ENCODE data around the gene UQCRHL.

The UQCRHL gene

GRCh38 chr1:15771836-15772515 is 35.5 kb downstream of the UQCRHL start:
- DNase-seq (ENCODE audit: low read depth in 2 of 2) = no peak
- TF ChIP-seq, protein P1, sequence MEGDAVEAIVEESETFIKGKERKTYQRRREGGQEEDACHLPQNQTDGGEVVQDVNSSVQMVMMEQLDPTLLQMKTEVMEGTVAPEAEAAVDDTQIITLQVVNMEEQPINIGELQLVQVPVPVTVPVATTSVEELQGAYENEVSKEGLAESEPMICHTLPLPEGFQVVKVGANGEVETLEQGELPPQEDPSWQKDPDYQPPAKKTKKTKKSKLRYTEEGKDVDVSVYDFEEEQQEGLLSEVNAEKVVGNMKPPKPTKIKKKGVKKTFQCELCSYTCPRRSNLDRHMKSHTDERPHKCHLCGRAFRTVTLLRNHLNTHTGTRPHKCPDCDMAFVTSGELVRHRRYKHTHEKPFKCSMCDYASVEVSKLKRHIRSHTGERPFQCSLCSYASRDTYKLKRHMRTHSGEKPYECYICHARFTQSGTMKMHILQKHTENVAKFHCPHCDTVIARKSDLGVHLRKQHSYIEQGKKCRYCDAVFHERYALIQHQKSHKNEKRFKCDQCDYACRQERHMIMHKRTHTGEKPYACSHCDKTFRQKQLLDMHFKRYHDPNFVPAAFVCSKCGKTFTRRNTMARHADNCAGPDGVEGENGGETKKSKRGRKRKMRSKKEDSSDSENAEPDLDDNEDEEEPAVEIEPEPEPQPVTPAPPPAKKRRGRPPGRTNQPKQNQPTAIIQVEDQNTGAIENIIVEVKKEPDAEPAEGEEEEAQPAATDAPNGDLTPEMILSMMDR (IDR thresholded peaks at IDR 0.05; ENCODE audit: low read depth, low read length) = no peak
- no peak overlapping the region for H3K4me3 ChIP-seq (replicated peaks in 1 of 2; ENCODE audit: low read depth in 2 of 2, low read length in 2 of 2)

DNA sequence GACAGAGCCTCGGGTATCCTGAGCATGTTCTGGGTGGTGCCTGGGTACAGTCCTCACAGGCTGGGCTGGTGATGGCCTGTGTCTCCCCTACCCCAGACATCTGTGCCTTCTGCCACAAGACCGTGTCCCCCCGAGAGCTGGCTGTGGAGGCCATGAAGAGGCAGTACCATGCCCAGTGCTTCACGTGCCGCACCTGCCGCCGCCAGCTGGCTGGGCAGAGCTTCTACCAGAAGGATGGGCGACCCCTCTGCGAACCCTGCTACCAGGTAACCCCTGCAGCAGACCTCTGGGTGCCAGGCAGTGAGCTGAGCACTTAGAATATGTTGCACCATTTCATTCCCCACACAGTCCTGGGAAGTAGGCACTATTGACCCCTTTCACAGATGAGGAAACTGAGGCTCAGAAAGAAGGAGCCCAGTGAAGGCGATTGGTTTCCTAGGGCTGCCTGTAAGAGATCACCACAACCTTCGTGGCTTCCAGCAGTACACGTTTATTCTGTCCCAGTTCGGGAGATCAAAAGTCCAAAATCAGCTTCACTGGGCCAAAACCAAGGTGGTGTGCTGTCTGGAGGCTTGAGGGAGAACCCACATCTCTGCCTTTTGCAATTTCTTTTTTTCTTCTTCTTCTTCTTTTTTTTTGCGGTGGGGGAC is 37.0 kb downstream of the UQCRHL start:
- DNase-seq (ENCODE audit: low read depth in 2 of 2) = no peak
- TF ChIP-seq, protein P1 (IDR thresholded peaks at IDR 0.05; ENCODE audit: low read depth, low read length) = no peak
- no peak overlapping the region for H3K4me3 ChIP-seq (replicated peaks in 1 of 2; ENCODE audit: low read depth in 2 of 2, low read length in 2 of 2)

GRCh38 chr1:15768388-15768787 is 39.1 kb downstream of the UQCRHL start:
- TF ChIP-seq, protein P1 (IDR thresholded peaks at IDR 0.05; ENCODE audit: low read depth, low read length) = no peak
- H3K4me3 ChIP-seq (replicated peaks in 1 of 2; ENCODE audit: low read depth in 2 of 2, low read length in 2 of 2) = no peak overlapping the region
- DNase-seq (ENCODE audit: low read depth in 2 of 2) = no peak

DNA sequence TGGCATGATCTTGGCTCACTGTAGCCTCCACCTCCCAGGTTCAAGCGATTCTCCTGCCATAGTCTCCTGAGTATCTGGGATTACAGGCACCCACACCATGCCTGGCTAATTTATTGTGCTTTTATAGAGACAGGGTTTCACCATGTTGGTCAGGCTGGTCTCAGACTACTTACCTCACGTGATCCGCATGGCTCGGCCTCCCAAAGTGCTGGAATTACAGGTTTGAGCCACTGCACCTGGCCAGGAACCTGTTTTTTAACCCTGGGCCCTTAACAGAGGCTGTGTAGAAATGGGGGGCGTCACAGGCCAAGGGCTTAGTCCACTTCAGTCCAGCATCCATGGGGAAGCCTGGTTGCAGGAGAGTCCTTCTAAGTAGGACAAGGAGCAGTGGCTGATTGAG is 39.5 kb downstream of the UQCRHL start:
- no peak overlapping the region for H3K4me3 ChIP-seq (replicated peaks in 1 of 2; ENCODE audit: low read depth in 2 of 2, low read length in 2 of 2)
- TF ChIP-seq, protein P1 (IDR thresholded peaks at IDR 0.05; ENCODE audit: low read depth, low read length) = no peak
- DNase-seq (ENCODE audit: low read depth in 2 of 2) = no peak

- peak; percentile 67 to 82 for DNase-seq (ENCODE audit: low read depth in 2 of 2)
- H3K4me3 ChIP-seq (replicated peaks in 1 of 2; ENCODE audit: low read depth in 2 of 2, low read length in 2 of 2) = no peak overlapping the region
- TF ChIP-seq, protein P1 (IDR thresholded peaks at IDR 0.05; ENCODE audit: low read depth, low read length) = no peak
These were observed 41.8 kb downstream of the UQCRHL start for GRCh38 chr1:15765495-15766194.

GRCh38 chr1:15764890-15765289 is 42.6 kb downstream of the UQCRHL start:
- H3K4me3 ChIP-seq (replicated peaks in 1 of 2; ENCODE audit: low read depth in 2 of 2, low read length in 2 of 2) = no peak overlapping the region
- DNase-seq (ENCODE audit: low read depth in 2 of 2) = no peak
- TF ChIP-seq, protein P1 (IDR thresholded peaks at IDR 0.05; ENCODE audit: low read depth, low read length) = no peak

All from cardiac fibroblast (primary cell).